CD4-positive, CD25-positive, alpha-beta regulatory T cell (primary cell): Measurements from ENCODE around the gene CUL2. TPM values are rescaled to one million over a fixed set of nuclear protein-coding genes. Genes with fewer than 3 reads are reported as not detected.

Experiments
- ATAC-seq, 2 donors: fragments of 150-1000 bp; cut with Tn5 transposase; one replicate each; pipeline ENCODE4 v1.10.0; 2021; ENCODE audit warnings: low read depth in 2 of 2, moderate number of reproducible peaks in 2 of 2, moderate library complexity in 1 of 2
- DNase-seq, 3 donors: peaks; one replicate each; pipeline versions ENCODE4 v3.0.0 to v3.0.0-alpha.2; 2012 to 2022; ENCODE audit warnings: mixed read lengths in 1 of 3
- H3K27ac ChIP-seq: one replicate; pipeline ENCODE4 v1.7.0; 2013; ENCODE audit warnings: mild to moderate bottlenecking, low read length; ENCODE audit not compliant: insufficient read depth, poor library complexity, severe bottlenecking
- H3K27me3 ChIP-seq: one replicate; pipeline ENCODE4 v1.7.0; 2013; ENCODE audit warnings: low read length; ENCODE audit not compliant: control insufficient read depth, insufficient read depth
- H3K36me3 ChIP-seq: one replicate; pipeline ENCODE4 v1.7.0; 2013; ENCODE audit warnings: mild to moderate bottlenecking, low read length, moderate library complexity; ENCODE audit not compliant: control insufficient read depth, insufficient read depth
- H3K4me1 ChIP-seq: 2 replicates; pipeline ENCODE4 v1.7.0; 2013; ENCODE audit warnings: mild to moderate bottlenecking, low read length; ENCODE audit not compliant: insufficient read depth, control insufficient read depth, poor library complexity, severe bottlenecking
- H3K4me3 ChIP-seq: one replicate; pipeline ENCODE4 v1.7.0; 2013; ENCODE audit warnings: low read depth, mild to moderate bottlenecking, low read length, moderate library complexity
- H3K9me3 ChIP-seq, 2 experiments: 1 replicate in 1 of 2; 2 replicates in 1 of 2; pipeline ENCODE4 v1.7.0; 2013; ENCODE audit warnings: low read length in 2 of 2, mild to moderate bottlenecking in 1 of 2, moderate library complexity in 1 of 2; ENCODE audit not compliant: control insufficient read depth in 2 of 2
- H3K27ac Mint-ChIP-seq, 3 donors: one replicate each; pipeline ENCODE4 v1.8.0; 2020 to 2022; ENCODE audit warnings: mild to moderate bottlenecking in 3 of 3, mixed read lengths in 3 of 3, moderate library complexity in 2 of 3
- H3K27me3 Mint-ChIP-seq: one replicate; pipeline ENCODE4 v1.8.0; 2022; ENCODE audit warnings: mild to moderate bottlenecking, mixed read lengths
- H3K36me3 Mint-ChIP-seq: one replicate; pipeline ENCODE4 v1.8.0; 2020; ENCODE audit warnings: mixed read lengths
- H3K4me1 Mint-ChIP-seq, 4 donors: one replicate each; pipeline ENCODE4 v1.8.0; 2020 to 2022; ENCODE audit warnings: mixed read lengths in 4 of 4, mild to moderate bottlenecking in 1 of 4
- H3K4me3 Mint-ChIP-seq, 4 donors: one replicate each; pipeline ENCODE4 v1.8.0; 2020 to 2022; ENCODE audit warnings: mild to moderate bottlenecking in 4 of 4, mixed read lengths in 4 of 4, moderate library complexity in 3 of 4
- H3K9me3 Mint-ChIP-seq, 7 donors: one replicate each; pipeline ENCODE4 v1.8.0; 2020 to 2022; ENCODE audit warnings: mixed read lengths in 7 of 7, mild to moderate bottlenecking in 3 of 7, moderate library complexity in 2 of 7
- polyA plus RNA-seq, 4 donors: library from polyadenylated mRNA; unstranded; fragments of 300-500 nt; fragmentation: Illumina TruSeq; gene quantifications; one replicate each; pipeline ENCODE4 v1.2.3, GENCODE V29; 2021
- total RNA-seq: library from RNA; stranded (reverse); gene quantifications from one replicate; pipeline ENCODE4 v1.2.3, GENCODE V29; 2022

Gene CUL2
- total and polyA plus RNA-seq, 5 donors from 2014 or later, result 23.6 to 39.5 (median 27.2) TPM

GRCh38 chr10:34960983-34961382 lies 129.2 kb downstream of the CUL2 start:
- no peak overlapping the region for H3K4me3 Mint-ChIP-seq
- H3K9me3 Mint-ChIP-seq, result peaks cover 0 to 1% (median 0%) of the 10 kb centered on the region in 7 donors
- no peaks in the 10 kb centered on the region for H3K36me3 ChIP-seq
- H3K27ac Mint-ChIP-seq, result no peak overlapping the region
- no peaks in the 10 kb centered on the region for H3K27me3 ChIP-seq
- H3K4me1 Mint-ChIP-seq, result no peaks in the 10 kb centered on the region
- H3K36me3 Mint-ChIP-seq, result no peaks in the 10 kb centered on the region
- DNase-seq, result no peak
- H3K27ac ChIP-seq, result no peak overlapping the region
- ATAC-seq, result no peak
- no peaks in the 10 kb centered on the region for H3K9me3 ChIP-seq
- no peak overlapping the region for H3K4me3 ChIP-seq
- H3K4me1 ChIP-seq, result no peaks in the 10 kb centered on the region
- H3K27me3 Mint-ChIP-seq, result no peaks in the 10 kb centered on the region

GRCh38 chr10:34959786-34960185 lies 130.4 kb downstream of the CUL2 start:
- Histone ChIP-seq H3K27ac (no peak overlapping the region), H3K9me3 (no peaks in the 10 kb centered on the region), H3K36me3 (no peaks in the 10 kb centered on the region), H3K27me3 (no peaks in the 10 kb centered on the region), H3K4me3 (no peak overlapping the region), H3K4me1 (no peaks in the 10 kb centered on the region)
- H3K36me3 Mint-ChIP-seq, result no peaks in the 10 kb centered on the region
- H3K27me3 Mint-ChIP-seq, result no peaks in the 10 kb centered on the region
- DNase-seq (no peak), ATAC-seq (no peak)
- H3K9me3 Mint-ChIP-seq, result peaks cover 0 to 1% (median 0%) of the 10 kb centered on the region in 7 donors
- no peaks in the 10 kb centered on the region for H3K4me1 Mint-ChIP-seq
- no peak overlapping the region for H3K4me3 Mint-ChIP-seq
- no peak overlapping the region for H3K27ac Mint-ChIP-seq

- DNase-seq (no peak), ATAC-seq (no peak)
- Mint-ChIP-seq H3K4me3 (no peak overlapping the region), H3K9me3 (peaks cover 0 to 1% (median 0%) of the 10 kb centered on the region in 7 donors), H3K36me3 (no peaks in the 10 kb centered on the region), H3K27me3 (no peaks in the 10 kb centered on the region), H3K4me1 (no peaks in the 10 kb centered on the region), H3K27ac (no peak overlapping the region)
- no peaks in the 10 kb centered on the region for H3K4me1 ChIP-seq
- H3K9me3 ChIP-seq, result no peaks in the 10 kb centered on the region
- no peak overlapping the region for H3K4me3 ChIP-seq
- no peaks in the 10 kb centered on the region for H3K27me3 ChIP-seq
- H3K36me3 ChIP-seq, result no peaks in the 10 kb centered on the region
- H3K27ac ChIP-seq, result no peak overlapping the region
These were observed 130.8 kb downstream of the CUL2 start for GRCh38 chr10:34959321-34959720.

Other genes with a start within 250 kb of the CUL2 start
- 121 TPM for gene CREM, start 36.5 kb upstream of the CUL2 start, total RNA-seq
- gene CREM, start 36.5 kb upstream of the CUL2 start, polyA plus RNA-seq, result 10 to 100 TPM; 24.6 to 42.0 (median 28.8) TPM
- 58.3 TPM for gene CCNY, start 246.2 kb upstream of the CUL2 start, total RNA-seq
- gene CCNY, start 246.2 kb upstream of the CUL2 start, polyA plus RNA-seq, result 10 to 100 TPM in 2 of 4 donors, 1 to 10 TPM in 2; 6.4 to 21.1 (median 9.8) TPM